HG03159 (cell line): ENCODE measurements around the gene COL18A1.

ENCODE experiments used
- ATAC-seq: cut with Tn5 transposase; IDR thresholded peaks from one replicate; pipeline ENCODE4 v1.9.1; 2021; ENCODE audit warnings: mild to moderate bottlenecking, moderate library complexity; ENCODE audit not compliant: unreplicated experiment

Gene COL18A1

DNA sequence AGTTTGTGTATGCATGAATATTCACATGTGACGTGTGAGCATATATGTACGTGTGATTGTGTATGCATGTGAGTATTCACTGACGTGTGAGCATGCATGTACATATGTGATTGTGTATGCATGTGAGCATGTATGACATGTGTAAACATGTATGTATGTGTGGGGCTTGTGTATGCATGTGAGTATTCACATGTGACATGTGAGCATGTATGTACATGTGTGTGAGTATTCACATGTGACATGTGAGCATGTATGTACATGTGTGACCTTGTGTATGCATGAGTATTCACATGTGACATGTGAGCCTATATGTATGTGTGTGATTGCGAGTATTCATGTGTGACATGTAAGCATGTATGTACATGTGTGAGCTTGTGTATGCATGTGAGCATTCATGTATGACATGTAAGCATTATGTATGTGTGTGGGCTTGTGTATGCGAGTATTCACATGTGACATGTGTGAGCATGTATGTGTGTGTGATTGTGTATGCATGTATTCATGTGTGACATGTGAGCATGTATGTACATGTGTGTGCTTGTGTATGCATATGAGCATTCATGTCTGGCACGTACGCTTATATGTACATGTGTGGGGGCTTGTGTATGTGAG, 47.8 kb downstream of the COL18A1 start:
- ATAC-seq: no peak

GRCh38 chr21:45453308-45453950, 48.5 kb downstream of the COL18A1 start:
- no peak for ATAC-seq

DNA sequence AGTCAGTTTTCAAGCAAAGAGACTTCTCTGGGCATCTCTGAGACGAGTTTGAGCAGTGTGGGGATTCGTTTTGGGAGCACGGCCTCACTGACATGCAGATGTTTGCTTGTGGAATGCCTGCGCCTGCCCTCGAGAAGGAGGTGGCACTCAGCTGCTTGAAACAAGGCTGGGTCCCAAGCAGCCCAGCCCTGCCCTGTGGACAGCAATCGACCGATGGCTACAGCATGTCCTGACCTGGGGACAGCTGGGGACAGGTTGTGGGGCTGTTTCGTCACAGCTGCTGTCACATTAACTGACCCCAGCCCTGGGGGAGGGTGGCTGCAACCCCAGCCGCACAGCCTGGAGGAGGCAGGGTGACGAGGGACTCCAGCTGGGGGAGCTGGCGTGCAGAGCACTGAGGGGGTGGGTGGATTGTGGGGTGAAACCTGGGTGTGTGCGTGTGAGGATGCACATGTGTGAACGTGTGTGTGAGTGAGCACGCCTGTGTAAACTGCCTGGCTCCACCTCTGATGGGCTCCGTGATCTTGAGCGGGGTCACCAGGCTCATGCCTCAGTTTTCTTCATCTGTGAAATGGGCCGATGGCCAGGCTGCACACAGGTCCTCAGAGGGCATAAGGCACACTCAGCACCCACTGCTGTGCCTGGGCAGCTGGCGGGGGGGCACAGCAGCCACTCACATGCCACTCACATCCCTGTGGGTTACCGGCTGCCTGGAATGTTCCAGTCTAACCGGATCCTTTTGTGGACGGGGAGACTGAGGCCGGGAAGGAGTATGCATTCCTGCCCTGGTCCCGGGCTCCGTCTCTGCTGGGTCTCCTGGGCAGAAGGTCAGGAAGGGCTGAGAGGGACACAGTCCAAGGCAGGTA, 49.3 kb downstream of the COL18A1 start:
- no peak for ATAC-seq

DNA sequence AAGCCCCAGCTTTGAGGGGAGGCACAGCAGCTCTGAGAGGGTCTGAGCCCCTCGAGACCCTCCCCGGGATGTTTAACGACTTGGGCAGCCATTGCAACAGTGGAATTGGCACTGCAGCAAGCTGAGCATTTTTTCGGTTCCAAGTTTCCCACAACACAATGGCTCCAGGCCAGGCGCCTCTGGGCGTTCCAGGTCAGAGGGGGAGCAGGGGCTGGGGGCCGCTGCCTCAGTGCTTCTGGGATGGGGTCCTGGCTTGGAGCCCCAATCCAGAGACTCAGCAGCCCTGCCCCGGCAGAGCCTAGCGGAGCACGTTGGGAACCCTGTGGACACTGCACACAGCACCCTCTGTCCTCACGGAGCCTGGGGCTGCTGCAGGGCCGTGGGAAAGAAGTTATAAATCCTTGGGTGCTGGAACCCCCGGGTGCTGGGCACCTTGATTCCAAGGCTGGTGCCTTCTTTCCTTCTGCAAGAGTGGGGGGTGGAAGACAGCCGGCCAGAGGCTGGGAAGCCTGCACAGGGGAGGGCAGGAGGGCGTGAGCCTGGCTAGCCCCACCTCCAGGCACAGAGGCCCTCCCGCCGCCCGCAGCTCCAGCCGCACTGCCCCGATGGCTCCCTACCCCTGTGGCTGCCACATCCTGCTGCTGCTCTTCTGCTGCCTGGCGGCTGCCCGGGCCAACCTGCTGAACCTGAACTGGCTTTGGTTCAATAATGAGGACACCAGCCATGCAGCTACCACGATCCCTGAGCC, 50.1 kb downstream of the COL18A1 start:
- no peak for ATAC-seq

DNA sequence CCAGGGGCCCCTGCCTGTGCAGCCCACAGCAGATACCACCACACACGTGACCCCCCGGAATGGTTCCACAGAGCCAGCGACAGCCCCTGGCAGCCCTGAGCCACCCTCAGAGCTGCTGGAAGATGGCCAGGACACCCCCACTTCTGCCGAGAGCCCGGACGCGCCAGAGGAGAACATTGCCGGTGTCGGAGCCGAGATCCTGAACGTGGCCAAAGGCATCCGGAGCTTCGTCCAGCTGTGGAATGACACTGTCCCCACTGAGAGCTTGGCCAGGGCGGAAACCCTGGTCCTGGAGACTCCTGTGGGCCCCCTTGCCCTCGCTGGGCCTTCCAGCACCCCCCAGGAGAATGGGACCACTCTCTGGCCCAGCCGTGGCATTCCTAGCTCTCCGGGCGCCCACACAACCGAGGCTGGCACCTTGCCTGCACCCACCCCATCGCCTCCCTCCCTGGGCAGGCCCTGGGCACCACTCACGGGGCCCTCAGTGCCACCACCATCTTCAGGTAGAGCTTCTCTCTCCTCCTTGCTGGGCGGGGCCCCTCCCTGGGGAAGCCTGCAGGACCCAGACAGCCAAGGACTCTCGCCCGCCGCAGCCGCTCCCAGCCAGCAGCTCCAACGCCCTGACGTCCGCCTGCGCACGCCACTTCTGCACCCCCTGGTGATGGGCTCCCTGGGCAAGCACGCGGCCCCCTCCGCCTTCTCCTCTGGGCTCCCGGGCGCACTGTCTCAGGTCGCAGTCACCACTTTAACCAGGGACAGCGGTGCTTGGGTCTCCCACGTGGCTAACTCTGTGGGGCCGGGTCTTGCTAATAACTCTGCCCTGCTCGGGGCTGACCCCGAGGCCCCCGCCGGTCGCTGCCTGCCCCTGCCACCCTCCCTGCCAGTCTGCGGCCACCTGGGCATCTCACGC, 51.0 kb downstream of the COL18A1 start:
- ATAC-seq: no peak

- no peak for ATAC-seq
Measured at GRCh38 chr21:45456584-45457160, 51.7 kb downstream of the COL18A1 start.

DNA sequence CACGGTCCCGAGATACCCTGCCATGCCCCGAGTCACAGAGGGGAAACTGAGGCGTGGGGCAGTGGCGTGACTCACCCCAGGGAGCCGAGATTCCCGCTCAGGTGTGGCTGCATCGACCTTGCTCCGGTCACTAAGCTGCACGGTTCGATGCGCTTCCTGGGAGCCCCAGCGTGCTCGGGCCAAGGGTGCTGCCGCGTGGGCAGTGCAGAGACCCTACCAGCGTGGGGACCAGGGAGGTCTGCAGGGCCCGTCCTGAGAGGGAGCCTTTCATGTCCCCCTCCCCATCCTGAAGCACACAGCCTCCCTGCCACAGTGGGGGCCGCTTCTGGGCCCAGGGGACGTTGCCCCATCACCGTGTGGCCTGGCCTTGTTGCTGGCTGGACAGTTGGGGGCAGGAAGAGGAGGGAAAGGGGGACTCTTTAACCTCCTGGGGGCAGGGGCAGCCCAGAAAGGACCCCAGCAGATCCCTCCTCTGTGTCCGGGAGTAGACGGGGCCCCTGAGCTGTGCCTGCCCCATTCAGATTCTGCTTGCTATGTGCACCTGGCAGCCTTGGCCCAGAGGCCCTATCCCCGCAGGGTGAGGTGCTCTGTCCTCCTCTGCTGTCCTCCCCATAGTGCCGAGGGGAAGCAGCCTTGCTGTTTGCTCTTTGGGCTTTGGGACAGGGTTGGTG, 52.3 kb downstream of the COL18A1 start:
- no peak for ATAC-seq

GRCh38 chr21:45457832-45458172, 52.8 kb downstream of the COL18A1 start:
- ATAC-seq: no peak

- ATAC-seq: no peak
Measured at GRCh38 chr21:45458281-45459170, 53.6 kb downstream of the COL18A1 start.

- no peak for ATAC-seq
Measured at GRCh38 chr21:45459171-45460010, 54.4 kb downstream of the COL18A1 start.

DNA sequence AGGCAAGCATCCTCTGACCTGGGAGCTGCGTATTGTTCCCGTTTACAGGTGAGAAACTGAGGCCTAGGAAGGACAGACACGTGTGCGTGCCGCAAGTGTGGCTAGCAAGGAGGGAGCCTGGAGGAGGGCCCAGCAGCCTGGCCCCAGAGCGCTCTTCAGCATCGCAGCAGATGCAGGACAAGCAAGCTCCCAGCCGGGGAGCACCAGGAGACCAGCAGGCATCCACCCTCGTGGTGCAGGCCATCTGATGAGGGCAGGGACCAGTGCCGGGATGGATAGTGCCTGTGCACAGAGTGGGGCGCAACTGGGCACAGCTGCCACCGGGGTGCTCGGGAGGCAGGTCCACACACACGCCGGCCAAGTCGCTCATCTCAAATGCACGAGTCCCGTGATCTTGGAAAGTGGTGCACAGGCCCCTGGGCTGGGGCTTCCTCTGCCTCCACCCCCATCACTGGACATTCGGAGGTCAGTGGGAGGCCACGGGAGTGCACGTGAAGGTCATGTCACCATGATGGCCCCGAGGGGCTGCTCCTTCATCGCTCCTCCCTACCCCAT, 55.1 kb downstream of the COL18A1 start:
- no peak for ATAC-seq

DNA sequence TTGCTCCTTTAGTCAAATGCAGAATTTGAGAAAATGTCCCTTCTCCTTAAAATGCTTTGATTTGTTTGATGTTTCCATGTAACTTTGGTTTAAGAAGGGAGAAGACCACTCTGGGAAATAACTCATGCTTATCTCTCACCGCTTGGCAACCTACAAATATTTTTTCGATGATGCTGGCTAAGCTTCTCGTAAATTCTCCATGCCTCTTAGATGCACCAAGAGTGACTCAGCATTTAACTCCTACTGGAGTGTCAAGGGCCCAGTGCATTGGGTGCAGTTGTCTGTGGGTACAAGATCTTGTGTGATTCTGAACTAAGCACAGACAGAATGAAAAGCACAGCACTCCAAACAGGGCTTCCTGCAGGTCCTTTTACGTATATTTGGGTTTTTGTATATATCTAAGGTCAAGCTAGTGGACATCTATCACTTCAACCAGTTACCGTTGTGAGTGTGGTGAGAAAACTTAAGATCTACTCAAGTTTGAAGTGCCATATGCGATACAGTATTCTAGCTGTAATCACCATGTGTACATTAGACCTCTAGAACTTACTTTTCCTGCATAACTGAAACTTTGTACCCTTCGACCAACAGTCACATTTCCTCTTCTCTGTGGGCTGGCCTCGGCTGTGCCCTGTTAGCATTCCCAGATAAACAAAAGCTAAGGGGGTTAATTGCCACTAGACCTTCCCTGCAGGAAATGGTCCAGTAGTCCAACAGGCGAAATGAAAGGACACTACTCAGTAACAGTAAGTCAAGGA, 55.8 kb downstream of the COL18A1 start:
- no peak for ATAC-seq

GRCh38 chr21:45461369-45461750, 56.4 kb downstream of the COL18A1 start:
- ATAC-seq: no peak

DNA sequence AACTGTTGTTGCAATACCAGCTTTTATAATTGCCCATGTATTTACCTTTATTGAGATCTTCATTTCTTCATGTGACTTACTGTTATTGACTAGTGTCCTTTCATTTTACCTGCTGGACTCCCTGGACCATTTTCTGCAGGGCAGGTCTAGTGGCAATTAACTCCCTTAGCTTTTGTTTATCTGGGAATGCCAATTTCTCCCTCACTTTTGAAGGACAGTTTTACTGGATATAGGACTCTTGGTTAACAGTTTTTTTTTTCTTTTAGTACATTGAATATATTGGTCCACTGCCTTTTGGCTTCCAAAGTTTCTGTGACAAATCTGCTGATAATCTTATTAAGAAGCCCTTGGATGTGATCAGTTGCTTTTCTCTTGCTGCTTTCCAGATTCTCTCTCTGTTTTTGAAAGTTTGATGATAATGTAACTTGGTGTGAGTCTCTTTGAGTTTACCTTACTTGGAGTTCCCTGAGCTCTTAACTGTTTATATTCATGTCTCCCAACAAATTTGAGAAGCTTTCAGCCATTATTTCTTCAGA, 56.9 kb downstream of the COL18A1 start:
- ATAC-seq: no peak

GRCh38 chr21:45463871-45464270, 58.9 kb downstream of the COL18A1 start:
- no peak for ATAC-seq

GRCh38 chr21:45464309-45464708, 59.3 kb downstream of the COL18A1 start:
- ATAC-seq: no peak
